SKM-1 treated with dmso at 0.1 percent for 144 hours (cell line): ENCODE results near the gene COPB1.
"Not testable (repeated sequence)": the region's sequence is repeated elsewhere in the genome, so short reads cannot be mapped to it uniquely, and the experiment has no call there.

Source experiments
- DNase-seq: peaks from one replicate; lab custom pipeline; 2025; ENCODE audit not compliant: unreplicated experiment; lab: John Stamatoyannopoulos, UW

Gene COPB1, protein sequence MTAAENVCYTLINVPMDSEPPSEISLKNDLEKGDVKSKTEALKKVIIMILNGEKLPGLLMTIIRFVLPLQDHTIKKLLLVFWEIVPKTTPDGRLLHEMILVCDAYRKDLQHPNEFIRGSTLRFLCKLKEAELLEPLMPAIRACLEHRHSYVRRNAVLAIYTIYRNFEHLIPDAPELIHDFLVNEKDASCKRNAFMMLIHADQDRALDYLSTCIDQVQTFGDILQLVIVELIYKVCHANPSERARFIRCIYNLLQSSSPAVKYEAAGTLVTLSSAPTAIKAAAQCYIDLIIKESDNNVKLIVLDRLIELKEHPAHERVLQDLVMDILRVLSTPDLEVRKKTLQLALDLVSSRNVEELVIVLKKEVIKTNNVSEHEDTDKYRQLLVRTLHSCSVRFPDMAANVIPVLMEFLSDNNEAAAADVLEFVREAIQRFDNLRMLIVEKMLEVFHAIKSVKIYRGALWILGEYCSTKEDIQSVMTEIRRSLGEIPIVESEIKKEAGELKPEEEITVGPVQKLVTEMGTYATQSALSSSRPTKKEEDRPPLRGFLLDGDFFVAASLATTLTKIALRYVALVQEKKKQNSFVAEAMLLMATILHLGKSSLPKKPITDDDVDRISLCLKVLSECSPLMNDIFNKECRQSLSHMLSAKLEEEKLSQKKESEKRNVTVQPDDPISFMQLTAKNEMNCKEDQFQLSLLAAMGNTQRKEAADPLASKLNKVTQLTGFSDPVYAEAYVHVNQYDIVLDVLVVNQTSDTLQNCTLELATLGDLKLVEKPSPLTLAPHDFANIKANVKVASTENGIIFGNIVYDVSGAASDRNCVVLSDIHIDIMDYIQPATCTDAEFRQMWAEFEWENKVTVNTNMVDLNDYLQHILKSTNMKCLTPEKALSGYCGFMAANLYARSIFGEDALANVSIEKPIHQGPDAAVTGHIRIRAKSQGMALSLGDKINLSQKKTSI

DNA sequence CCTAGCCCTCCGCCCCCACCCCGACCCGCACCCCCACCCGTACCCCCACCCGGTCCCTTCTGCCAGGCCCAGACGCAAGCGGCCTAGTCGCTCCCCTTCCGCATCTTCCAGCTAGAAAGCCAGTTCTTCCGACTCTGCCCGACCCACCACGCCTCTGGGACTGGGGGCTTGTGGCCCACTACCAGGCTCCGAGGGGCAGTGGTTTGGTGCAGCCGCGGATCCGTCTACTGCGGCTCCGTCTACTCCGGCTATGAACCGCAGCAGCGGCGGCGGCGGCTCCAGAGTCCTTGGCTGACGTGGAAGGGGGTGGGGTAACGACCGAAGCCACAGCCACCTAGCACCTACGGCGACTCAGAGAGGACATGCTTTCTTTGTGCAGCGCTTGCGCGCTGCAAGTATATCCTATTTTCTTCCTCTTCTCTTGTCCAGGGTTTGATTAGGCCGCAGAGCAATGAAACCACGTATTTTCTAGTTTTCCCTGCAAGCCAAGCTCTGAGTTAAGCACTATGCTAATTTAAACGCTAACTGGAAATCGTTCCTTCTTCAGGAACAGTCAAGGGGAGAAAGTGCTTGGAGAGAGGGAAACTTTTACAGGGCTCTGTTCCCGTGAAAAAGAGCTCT lies at the start of gene COPB1:
COPB1 (minus strand) TSS at position 252 of the 621 bp plus-strand sequence. CDS start 883 bp downstream, outside the sequence.
- DNase-seq = peak; percentile 93

DNA sequence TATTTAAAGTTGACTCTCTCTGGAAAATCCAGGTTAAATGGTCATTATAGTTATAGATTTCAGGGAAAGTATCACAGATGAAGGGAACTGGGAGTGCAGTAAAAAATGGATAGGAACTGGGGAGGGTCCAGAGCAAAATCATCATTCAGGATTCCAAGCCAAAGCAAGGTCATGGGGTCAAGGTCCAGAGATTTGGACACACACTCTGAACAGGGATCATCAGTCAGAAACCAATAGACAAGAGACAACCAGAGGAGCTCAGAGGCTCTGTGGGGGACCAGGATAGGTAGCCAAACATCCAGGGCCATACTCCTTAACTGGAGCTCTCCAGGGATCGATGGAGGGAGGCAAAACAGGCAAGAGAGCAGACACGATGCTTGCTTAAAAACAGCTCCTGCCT lies 47.8 kb upstream of the COPB1 start:
- no peak for DNase-seq

DNA sequence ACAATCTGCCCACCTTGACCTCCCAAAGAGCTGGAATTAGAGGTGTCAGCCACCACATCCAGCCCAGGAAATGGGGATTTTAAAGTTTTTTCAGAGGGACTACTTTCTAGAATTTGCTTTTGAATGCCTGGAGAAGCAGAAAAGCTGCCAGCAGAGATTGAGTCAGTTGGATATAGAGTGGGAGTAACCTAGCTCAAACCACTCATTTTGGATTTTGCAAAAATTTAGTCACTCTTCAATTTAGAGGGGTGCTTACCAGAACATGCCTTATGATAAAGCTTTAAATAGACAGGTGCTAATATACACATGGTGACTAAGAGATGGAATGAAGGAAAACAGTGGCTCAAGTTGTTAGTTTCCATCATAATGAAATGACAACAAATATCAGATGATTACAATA lies 47.1 kb upstream of the COPB1 start:
- DNase-seq = no peak

DNA sequence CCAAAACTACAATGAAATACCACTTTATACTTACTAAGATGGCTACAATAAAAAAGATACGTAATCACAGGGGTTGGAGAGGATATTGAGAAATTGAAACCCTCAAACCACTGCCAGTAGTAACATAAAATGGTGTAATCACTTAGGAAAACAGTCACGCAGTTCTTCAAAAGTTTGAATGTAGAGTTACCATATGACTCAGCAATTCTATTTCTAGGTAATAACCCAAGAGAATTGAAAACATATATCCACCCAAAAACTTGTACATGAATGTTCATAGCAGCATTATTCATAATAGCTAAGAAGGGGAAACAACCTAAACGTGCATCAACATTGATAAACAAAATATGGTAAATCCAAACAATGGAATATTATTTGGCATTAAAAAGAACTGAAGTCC lies 45.0 kb upstream of the COPB1 start:
- DNase-seq = peak; percentile 92

DNA sequence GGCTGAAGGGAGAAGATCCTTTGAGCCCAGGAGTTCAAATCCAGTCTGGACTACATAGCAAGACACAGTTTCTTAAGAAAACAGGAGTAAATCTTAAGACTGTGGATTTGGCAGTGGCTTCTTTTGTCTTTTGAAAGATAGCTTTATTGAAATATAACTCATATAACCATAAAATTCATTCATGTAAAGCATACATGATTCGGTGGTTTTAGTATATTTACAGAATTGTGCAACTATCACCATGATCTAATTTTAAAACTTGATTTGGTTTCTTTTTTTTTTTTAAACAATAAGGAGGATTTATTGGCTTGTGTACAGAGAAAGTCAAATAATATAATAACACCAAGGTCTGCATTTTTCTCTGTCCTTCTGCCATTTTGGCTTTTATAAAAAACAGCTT lies 43.6 kb upstream of the COPB1 start:
- no peak for DNase-seq

DNA sequence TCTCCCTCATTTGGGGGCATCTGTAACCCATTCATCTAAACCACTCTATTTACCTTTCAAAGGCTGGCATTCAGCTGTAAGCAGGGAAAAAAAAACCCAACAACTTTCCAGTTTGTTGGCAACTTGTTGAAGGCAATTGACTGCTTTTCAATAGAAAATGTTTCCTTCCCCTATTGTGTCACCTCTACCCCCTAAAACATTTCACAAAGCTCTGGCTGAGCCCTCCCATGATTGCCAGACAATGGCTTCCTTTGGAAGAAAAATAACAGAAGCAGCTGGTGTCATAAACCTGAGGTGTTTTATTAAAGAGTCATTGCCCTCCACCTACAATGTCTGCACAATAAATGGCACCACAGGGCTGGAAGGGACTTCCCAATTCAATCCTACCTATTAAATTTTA lies 42.7 kb upstream of the COPB1 start:
- peak; percentile 34 for DNase-seq

DNA sequence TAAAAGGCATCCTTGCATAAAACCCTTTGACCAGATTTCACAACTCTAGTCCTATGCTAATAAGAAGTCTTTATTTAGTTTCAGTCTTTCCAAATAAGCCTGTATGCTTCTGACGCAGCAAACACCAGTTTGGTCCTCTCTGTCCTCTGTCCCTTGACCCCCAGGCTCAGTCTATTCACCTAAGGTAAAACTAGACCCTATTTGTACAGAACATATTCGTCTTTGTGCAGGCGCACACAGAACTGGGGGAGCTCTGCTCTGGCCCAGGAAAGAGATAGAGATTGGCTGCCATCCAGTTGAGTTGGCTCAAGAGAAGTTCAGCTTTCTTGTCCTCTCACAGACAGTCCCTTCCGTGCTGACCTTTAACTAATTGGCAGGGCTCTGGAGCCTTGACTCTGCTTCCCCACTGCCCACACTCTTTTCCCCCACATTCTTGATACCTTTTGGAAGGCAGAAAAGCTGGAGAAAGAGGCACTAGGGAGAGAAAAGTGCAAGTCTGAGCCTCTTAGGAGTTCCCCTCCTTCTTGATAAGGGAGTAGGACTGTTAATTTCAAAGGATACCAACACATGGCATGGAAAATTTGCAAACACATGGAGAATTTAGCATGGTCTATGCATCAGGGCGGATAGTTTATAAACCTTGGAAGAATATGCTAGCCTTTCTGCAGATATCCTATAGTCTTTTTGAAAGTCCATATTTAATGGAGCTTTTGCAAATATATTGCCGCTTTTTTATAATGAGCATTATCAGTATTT lies 41.8 kb upstream of the COPB1 start:
- peak; percentile 17 for DNase-seq

DNA sequence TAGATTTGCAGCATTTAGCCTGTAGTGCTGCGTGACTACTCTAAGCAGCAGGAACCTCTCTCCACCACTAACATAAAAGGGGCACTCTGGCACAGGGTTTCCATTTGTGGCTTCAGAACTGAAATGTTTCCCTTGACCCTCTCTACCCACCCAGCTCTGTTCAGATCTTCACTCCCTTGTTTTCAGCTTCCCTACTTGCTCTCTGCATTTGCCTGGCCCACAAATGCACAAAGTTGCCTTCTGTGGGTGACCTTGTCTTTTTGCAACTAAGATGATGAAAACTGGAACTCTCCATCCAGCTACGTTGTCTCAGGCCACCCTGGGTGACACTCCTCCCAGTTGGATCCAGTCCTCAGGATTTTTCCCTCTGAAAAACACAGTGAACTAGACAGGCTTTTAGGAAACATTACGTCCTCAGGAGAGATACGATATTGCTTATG lies 40.4 kb upstream of the COPB1 start:
- no peak for DNase-seq

DNA sequence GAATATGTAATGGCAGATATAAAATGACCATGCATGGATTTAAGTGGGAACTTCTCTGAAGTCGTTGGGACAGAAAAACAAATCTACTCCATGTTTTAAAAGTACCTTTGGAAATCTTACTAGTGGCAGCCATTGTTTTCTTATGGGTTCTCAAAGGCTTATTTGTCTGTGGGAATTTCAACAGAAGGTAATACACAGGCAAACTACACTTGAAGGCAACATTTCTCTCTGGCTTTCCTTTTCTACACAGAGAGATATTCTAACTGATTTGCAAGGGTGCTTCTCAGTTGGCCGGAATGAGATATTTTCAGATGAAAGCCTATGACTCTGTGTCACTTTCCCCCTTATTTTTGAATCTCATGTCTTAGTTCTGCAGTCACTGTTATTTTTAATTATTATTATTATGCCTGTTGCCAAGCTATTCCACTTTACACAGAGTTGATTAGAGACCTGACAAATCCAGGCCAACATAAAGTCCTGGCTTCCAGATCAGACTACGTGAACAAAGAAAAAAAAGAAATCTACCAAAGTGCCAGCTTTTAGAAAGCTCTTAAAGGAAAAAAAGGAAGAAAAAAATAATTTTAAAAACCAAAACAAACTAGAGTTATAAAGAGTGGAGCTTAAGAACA lies 39.4 kb upstream of the COPB1 start:
- DNase-seq = no peak

DNA sequence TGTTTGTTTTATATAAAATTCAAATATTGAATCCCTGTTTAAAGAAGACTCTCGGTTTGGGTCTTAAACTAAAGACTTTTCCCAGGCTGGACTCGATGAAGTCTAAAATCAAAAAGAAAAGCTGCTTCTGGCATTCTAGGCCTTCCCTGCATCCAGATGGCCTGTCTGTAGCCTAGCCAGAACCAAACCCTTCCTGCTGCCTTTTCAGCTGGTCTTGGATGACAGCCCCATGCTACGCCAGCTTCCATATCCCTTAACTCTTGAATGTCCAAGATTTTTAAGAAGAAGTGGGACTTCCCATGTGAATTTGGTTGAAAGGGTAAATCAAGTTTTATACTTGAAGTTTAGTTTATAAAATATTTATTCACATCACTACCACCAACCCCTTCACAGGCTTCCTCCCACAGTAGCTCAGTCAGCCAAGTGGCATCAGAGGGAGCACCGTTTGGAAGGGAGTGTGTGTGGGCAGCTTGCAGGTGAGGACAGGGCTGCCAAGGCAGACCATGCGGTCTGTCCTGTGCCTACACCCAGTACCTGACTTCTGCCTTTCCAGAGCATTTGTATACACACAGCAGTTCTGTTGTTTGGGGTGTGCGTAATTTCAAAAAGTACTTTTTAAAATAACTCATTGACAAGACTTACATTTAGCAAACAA lies 38.8 kb upstream of the COPB1 start:
- no peak for DNase-seq

DNA sequence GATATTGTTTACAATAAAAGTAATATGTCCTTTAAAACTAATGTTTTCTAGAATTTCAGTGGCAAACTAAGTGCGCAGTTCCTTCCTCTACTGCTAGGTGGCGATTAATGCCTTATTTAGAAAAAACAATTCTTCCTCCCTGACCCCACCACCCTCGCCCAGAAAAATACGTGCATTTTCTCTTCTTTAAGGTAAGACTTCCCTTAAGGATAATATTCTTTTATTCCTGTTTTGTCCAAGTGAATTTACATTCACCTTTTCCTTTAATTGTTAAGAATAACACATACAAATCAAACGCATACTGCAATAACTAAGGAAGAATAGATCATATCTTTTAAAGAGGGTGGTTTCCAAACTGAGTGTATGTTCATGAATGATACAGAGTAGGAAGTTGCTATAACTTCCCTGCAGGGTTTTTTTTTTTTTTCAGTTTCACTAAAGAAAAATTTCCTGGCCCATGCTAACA lies 37.6 kb upstream of the COPB1 start:
- peak; percentile 66 for DNase-seq

DNA sequence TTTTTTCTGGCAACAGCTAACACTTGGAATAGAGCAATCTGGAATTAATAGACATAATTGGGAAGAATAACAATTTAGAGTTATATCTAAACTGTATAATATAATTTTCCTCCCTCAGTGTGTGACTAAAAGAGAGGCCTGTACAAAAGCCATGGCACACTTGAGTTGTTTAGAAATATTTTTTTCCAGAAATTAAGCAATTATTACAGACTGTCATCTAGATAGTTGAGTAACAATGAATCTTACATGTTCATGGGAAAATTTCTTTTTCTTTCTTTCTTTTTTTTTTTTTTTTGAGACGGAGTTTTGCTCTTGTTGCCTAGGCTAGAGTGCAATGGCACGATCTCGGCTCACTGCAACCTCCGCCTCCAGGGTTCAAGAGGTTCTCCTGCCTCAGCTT lies 35.6 kb upstream of the COPB1 start:
- not testable (repeated sequence) for DNase-seq

DNA sequence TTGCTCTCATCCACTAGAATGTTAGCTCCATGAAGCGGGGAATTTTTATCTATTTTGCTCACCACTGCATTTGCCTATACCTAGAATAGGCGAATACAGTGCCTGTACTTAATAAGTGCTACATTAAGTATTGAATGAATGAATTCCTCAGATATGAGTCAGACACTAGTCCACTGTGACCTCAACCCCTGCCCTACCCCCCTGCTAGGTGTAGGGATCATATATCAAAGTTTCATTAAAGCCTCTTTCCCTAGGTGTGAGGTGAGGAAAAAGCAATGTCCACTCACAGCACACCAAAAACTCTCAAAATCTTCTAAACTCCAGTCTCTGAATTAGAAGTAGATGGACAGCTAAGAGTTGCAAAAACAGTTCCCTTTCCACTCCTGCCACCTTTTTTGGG lies 30.3 kb upstream of the COPB1 start:
- no peak for DNase-seq

DNA sequence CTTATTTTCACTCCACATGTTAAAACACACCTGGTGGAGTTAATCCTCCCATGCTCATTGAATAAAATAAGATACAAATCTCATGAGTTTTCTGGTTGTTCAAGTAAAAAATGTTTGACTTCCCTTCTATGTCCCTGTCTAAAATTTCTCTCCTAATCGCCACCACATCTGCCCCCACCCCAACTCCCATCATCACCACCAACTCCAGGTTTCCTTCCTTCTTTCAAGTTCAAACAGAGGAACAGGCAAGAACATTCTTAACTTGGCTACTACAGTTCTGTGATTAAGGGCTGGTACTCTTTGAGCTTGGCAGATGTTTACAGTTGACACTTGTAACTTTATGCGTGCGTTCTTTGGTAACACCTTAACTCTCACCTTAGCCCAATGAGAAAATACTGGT lies 29.7 kb upstream of the COPB1 start:
- DNase-seq = no peak

DNA sequence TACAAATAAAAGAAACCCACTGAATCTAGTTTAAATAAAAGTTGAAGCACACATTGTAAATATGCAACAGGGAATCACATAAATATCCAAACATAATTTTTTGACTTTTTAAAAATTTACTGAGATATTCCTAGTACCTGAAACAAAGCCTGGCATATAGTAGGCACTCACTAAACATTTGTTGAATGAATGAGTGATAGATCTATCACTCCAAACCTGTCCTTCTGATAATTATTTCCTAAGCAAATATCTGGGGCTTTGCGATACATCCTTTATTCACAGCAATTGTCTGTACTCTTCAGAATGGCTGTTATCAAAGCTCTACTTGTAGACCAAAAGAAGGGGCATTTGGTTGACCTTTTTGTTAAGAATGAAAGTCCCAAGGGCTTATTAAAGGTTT lies 23.2 kb upstream of the COPB1 start:
- no peak for DNase-seq

DNA sequence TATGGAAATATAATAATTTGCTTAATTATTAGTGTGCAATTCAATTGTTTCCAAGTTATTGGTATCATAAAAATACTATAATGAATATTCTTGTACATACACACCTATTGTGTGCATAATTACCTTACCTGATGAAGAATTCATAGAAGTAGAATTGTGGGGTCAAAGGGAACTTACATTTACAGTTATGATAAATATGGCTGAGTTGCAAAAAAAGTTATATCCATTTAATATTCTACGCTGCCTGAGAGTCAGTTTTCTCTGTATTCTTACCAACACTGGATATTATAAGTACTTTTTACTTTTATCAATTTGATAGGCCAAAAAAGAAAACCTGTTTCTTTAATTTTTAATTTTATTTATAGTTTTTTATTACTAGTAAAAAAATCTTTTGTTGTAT lies 22.6 kb upstream of the COPB1 start:
- no peak for DNase-seq

DNA sequence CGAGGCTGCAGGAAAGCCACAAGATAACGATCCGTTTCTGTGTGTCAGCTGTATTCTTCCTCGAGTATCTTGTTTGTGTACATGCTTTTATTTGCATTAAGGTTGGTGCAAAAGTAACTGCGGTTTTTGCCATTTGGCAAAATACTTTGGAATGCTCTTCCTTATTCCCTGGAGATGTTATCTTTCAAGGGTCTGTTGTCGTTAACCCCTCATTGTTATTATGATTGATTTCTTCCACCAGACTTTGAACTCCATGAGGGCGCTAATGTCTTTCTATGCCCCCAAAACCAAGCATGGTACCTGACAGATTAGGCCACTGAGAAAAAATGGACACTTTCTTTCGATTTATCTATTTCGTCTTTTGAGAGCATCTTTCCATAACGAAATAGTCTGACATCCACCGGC lies 21.1 kb upstream of the COPB1 start:
- DNase-seq = no peak

DNA sequence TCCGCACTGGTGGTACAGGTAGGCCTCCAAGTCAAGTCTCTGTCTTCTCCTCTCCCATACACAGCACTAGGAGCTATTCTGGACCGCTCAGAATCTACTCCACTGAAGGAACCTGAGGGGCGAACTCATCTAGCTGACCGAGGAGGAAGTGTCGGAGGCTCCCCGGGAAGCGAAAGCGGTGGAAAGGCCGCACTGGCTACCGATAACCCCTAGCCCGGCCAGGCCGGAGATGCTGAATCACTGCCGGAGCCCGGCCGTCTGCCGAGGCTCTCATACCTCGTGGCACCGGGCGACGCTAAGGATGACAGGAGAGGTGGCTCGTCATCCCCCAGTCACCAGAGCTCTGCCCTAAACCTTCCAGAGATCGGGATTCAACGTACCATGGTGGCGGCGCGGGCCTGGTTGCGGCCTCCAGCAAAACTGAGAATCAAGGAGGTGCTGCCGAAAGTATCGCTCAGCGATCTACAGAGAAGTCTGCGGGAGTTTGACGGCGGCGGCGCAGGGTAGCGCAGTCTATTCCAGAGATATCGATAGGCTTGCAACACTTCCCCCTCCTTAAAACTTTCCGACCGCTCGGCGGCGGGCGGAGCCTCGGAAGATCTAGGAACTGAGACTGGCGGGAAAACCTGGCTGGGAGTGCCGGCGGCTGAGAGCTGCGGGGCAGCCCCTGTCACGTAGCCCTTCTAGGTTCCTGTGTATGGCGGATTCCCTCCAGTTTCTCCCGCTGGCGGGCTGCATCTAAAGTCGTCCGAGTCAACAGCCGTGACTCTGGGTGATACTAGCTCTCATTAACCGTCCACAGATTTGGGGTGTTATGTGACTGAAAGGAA lies 20.5 kb upstream of the COPB1 start, which contains the start of gene PSMA1:
PSMA1 (minus strand) TSS at position 470 of the 830 bp plus-strand sequence; CDS start at position 383, 87 bp downstream.
- peak; percentile 98 for DNase-seq

DNA sequence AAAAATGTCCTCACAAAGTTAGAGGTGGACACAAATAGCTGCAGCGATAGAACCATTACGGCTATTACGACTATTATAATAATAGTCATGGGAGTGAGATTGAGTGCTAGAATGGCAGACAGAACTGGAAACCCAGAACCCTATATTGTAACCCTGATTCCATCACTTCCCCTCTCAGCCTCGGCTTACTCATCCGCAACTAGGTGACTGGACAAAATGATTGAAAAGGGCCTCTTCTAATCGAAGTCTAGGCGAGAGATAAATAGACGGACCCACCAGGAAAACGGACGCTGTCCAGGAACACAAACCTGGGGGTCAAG lies 19.9 kb upstream of the COPB1 start:
- peak; percentile 48 for DNase-seq
